HG02943 (cell line): ENCODE measurements around the gene INSM2.

ENCODE experiments used
- ATAC-seq: cut with Tn5 transposase; IDR thresholded peaks from one replicate; pipeline ENCODE4 v1.9.1; 2021; ENCODE audit warnings: mild to moderate bottlenecking, low read depth, moderate library complexity; ENCODE audit not compliant: unreplicated experiment

Gene INSM2

DNA sequence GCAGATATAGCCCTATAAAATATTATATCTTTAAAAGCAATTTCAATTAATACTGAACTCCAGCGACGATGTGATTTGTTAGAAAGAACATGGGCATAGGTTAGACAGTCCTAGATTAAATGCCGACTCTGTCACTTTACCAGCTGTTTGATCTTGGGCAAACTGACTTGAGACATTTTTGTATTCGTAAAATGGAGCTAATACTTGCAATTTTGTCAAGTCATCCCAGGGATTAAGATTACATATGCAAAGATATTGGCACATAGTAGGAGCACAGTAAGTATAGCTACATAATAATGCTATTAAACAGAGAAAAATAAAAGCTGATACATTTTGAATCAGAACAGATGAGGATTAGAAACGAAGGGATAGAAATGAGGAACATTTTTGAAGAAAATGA lies 9.0 kb downstream of the INSM2 start:
- ATAC-seq = no peak

DNA sequence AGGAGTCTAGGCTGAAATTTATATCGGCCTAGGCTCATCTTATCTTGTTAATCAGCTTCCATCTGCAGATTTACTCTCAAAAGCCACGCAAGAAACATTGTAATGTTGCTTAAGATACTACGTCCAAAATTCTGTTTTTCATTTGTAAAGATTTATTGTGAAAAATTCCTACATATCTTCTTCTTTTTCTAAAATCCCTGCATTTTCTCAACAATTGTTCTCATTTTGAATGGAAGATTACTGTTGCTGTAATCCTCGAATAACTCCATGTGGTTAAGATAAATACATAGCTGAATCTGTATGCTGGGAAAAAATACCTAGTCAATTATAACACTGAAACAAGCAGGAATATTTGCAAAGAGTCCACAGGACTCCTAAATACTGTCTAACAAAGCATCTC lies 15.6 kb downstream of the INSM2 start:
- no peak for ATAC-seq

DNA sequence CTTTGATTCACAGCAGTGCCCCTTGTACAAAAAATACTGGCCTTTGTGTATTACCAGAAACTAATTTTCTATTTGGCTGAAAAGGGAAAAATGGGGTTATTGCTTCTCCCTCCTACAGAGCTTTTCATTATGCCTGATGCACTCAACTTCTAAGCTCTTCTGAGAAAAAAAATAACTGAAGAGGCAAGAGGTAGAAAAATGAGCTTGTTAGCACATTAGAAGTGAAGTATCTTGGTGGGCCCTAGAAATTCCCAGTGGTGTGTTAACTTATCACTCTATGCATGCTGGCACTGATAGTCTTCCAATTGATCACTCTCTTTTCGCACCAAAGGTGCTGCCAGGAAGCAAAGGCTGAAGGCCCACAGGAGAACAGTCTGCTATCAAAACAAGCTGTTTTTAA lies 17.1 kb downstream of the INSM2 start:
- no peak for ATAC-seq

DNA sequence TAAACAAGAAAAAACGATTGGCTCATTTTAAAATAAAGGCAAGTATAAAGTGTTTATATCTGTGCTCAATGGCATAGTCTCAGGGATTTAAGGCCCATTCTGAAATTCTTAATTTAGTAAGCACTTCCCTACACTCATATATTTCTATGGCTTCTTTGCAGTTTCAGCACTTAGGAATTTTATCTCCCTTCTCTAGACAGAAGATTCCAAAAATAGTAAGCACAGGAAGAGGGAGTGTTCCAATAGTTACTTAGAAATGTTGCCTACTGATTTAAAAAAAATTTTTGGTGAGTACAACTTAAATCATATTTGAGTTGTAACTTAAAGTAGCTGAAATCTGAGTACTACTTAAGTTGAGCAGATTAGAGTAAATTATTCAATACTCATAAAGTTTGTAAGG lies 19.8 kb downstream of the INSM2 start:
- ATAC-seq = no peak

DNA sequence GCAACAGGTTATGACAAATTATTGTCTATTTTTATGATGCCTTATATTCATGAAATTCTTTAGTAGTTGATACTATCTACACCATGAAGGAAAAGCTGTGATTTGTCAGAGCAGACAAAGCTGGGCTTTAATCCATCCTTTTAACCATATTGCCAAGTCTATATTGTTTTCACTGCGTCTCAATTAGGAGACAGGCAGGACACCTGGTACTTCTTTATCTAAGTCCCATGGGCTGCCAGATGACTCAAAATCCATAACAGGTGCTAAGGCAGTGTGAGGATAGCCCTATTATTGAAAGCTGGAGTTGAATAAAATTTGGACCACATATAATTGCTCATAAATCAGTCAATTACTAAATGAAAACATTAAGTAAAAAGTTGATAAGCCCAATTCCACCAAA lies 22.6 kb downstream of the INSM2 start:
- no peak for ATAC-seq

DNA sequence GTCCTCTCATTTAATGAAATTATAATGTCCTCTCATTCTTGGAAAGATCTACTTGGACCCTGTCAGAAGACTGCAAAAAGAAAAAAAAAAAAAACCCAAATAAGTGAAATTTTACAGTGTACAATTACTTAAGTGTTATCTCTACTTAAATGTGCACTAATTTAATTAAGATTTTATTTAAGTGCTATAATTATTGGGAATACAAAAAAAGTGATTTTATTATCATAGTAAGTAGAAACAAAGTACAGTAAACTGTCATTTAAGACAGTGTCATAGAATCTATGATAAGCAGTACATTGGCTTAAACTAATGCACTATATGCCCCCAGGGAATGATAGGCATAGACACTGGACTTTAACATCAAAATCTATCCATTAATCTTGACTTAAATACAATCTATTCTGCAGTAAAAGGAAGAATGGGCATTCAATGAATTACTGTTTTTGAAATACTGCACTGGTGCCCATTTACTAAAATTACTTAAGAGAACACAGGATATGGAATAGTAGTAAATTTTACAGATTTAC lies 23.3 kb downstream of the INSM2 start:
- ATAC-seq = no peak

DNA sequence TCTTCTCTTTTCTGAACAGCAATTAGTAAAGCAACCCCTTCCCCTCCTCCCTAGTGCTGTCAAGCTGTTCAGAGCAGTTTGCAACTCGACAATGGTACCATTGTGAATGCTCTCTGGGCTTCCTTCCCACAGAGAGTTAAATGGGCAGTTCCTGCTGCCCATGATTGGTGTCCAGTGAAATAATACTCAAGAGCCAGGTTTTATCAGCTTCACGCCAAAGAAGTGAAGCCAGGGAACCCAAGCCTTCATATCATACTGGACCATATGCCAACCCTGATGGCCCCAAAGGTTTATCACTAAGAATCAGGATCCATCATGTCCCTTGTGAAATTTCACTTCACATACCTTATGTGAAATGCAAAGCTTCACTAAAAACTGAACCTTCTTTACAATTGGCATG lies 24.7 kb downstream of the INSM2 start:
- ATAC-seq = no peak

DNA sequence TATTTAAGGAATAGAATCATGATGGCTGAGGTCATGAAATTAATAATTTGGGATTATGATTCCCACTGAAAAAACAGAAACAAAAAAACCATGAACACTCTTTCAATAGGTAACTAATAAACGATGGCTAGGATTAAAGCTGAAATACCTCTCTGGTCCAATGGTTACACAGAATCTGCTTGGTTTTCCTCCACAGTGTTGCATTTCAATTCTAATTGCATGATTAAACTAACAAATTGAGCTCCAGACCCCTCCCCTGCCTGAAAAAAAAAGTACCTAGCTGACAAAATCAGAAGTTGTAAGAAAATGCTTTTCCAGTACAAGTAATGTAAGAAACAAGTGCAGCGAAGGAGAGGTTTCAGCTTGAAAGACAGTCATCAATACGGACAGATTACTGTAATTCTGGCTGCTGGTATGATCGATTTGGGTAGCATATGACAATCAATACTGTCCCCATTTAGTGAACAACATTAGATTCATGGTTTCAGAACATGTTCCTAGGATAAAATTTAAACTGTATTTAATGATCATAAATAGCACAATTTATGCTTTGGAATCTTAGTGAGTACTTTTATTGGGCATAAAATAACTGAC lies 32.0 kb downstream of the INSM2 start:
- ATAC-seq = no peak

DNA sequence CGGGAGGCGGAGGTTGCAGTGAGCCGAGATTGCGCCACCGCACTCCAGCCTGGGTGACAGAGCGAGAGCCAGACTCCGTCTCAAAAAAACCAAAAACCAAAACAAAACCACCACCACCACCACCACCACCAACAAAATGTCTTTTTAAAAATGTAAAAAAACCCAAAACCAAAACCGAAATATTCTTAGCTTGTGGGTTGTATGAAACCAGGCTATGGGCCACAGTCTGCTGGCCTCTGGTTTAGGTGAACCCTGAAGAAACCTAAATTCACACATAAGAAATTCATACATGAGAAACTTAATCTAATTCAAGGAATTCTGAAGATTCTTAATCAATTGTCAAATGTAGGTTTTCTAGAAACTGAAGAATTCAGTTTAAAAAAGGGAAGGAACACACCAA lies 37.6 kb downstream of the INSM2 start:
- no peak for ATAC-seq

DNA sequence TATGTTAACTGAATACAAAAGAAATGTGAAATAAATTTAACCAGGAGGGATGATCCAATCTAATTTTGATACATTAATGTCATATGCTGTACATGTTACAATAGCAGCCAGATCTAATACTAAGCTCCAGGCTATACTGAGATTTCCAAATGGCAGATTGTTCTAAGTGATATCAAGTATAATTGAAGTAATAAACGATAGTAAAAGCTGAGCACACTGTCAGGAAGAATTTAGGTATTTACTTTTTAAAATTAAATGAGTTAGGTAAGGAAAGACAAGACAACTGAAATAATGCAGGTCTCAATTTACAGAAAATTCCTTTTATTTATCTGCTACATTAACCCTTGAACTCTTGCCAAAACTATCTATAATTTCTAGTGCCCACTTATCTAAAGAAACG lies 39.9 kb downstream of the INSM2 start:
- ATAC-seq = no peak

DNA sequence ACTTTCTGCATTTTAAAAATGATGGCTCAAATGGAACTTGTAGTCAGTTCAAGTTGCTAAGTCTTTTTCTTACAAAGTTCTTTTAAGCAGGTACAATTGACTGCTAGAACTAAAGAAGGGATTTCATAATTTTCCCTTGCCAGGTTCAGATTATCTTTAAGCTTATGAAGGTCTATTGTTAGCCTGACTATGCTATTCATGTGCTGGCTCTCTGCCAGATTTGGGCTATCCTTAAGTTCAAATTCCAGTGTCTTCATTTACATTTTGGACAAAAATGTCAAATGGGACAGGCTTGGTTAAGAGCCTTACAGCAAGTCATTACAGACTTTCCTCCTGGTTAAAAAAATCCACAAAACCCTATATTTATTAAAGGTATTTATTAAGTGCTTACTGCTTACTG lies 42.3 kb downstream of the INSM2 start:
- no peak for ATAC-seq

DNA sequence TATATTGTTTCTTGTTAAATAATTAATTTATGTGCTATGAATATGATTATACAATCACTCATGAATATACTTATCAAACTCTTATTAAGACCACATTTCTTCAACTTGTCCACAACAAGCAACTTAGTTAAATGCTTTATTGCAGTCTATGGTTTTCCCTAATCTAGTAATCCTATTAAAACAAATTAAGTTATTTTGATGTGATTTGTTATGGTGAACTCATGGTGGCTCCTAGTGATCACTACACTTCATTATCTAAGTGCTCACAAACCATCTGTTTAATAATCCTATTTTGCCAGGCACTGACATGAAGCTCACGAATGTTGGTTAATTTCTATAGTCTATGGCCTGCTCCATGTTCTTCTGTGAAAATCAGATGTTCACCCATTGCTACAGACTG lies 42.9 kb downstream of the INSM2 start:
- ATAC-seq = no peak

DNA sequence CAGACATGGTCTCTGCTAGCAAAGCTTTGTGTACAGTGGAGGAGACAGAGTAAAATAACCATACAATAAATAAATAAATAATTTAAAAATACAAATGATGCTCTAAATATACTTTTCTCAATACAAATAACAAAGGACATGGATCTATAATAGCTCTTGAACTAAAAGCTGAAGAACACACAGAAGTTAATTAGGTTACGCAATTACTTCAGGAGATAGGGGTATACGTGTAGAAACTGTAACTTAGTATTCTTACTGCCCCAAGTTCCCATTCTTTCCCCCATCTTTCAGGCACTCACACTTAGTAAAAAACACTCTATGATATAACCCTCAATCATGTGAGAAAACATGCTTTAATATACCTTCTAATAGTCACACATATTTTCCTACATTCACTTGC lies 44.2 kb downstream of the INSM2 start:
- no peak for ATAC-seq

DNA sequence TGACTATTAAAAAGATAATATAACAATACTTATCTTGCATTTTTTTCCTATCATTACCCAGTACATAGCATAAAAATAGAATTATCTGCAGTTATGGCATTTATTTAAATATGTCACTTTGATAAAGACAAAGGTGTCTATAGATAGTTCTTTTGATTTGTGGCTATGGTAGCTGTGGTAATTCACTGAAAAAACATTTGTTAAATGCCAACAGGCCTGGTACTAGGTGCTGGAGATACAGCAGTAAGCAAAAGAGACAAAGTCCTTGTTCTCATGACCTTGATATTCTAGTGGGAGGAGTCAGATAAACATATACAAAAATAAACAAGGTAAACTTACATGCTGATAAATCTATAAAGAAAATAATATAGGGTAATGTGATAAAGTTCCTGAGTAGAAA lies 44.7 kb downstream of the INSM2 start:
- ATAC-seq = no peak
